Measurements from ENCODE around the gene SRPK2. TPM values are rescaled to one million over a fixed set of nuclear protein-coding genes. Genes with fewer than 3 reads are reported as not detected.

SRPK2 gene
- total and polyA plus RNA-seq, 2 donors (not counting 1 experiment from before 2014, with no cell fraction given) = 15.2 to 108 TPM

GRCh38 chr7:105278973-105279687 is 109.6 kb downstream of the SRPK2 start:
- H3K36me3 ChIP-seq (replicated peaks in 1 of 2; ENCODE audit: control extremely low read depth in 1 of 2, control insufficient read depth in 1 of 2, extremely low read depth in 1 of 2, insufficient read depth in 2 of 2, low read length in 1 of 2) = peaks cover 1 to 11% of the 10 kb centered on the region in 2 experiments
- TF ChIP-seq, protein P1, sequence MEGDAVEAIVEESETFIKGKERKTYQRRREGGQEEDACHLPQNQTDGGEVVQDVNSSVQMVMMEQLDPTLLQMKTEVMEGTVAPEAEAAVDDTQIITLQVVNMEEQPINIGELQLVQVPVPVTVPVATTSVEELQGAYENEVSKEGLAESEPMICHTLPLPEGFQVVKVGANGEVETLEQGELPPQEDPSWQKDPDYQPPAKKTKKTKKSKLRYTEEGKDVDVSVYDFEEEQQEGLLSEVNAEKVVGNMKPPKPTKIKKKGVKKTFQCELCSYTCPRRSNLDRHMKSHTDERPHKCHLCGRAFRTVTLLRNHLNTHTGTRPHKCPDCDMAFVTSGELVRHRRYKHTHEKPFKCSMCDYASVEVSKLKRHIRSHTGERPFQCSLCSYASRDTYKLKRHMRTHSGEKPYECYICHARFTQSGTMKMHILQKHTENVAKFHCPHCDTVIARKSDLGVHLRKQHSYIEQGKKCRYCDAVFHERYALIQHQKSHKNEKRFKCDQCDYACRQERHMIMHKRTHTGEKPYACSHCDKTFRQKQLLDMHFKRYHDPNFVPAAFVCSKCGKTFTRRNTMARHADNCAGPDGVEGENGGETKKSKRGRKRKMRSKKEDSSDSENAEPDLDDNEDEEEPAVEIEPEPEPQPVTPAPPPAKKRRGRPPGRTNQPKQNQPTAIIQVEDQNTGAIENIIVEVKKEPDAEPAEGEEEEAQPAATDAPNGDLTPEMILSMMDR (IDR thresholded peaks at IDR 0.05) = no peak
- TF ChIP-seq EZH2 (IDR thresholded peaks at IDR 0.05; ENCODE audit: borderline replicate concordance, insufficient read depth, low read depth, low read length, poor library complexity, severe bottlenecking) = no peak
- no peaks in the 10 kb centered on the region for H3K9me3 ChIP-seq (ENCODE audit: control extremely low read depth in 1 of 3, control insufficient read depth in 2 of 3, insufficient read depth in 1 of 3, low read length in 2 of 3)
- no peak overlapping the region for H3K4me3 Mint-ChIP-seq
- H3K4me2 ChIP-seq (replicated peaks; ENCODE audit: low read depth, low read length, poor library complexity, severe bottlenecking) = no peak overlapping the region
- no peak overlapping the region for H3K27ac Mint-ChIP-seq
- H3K79me2 ChIP-seq (ENCODE audit: control insufficient read depth, insufficient read depth, low read length) = peaks cover 94% of the 10 kb centered on the region
- no peaks in the 10 kb centered on the region for H3K27me3 Mint-ChIP-seq
- no peaks in the 10 kb centered on the region for H3K4me1 ChIP-seq (ENCODE audit: control insufficient read depth in 2 of 2, insufficient read depth in 2 of 2, low read length in 2 of 2)
- peaks cover 27% of the 10 kb centered on the region for H3K4me1 Mint-ChIP-seq
- peaks cover 47% of the 10 kb centered on the region for H4K20me1 ChIP-seq (ENCODE audit: control insufficient read depth, insufficient read depth, low read length, poor library complexity, severe bottlenecking)
- intact Hi-C loops (cut with micrococcal nuclease) = no loop called here
- DNase-seq (no peak), ATAC-seq (ENCODE audit: low read depth) (no peak)
- POLR2A ChIA-PET = no interaction called here
- H3K27me3 ChIP-seq (replicated peaks in 1 of 4; ENCODE audit: control extremely low read depth in 1 of 4, control insufficient read depth in 3 of 4, insufficient read depth in 4 of 4, low read length in 3 of 4) = no peaks in the 10 kb centered on the region
- no CpG with 5 or more reads among the region's 8 CpGs for WGBS (ENCODE audit: insufficient coverage)
- no peak overlapping the region for H2AFZ ChIP-seq (ENCODE audit: insufficient read depth, low read depth, low read length, poor library complexity, severe bottlenecking)
- no peak overlapping the region for H3K27ac ChIP-seq (ENCODE audit: low read length in 2 of 2)
- H3K4me3 ChIP-seq (ENCODE audit: control extremely low read depth in 1 of 5, extremely low read depth in 1 of 5, insufficient read depth in 1 of 5, low read depth in 2 of 5, low read length in 4 of 5) = no peak overlapping the region
- H3K9me3 Mint-ChIP-seq (ENCODE audit: insufficient read depth) = no peaks in the 10 kb centered on the region
- H3K9ac ChIP-seq (ENCODE audit: low read length) = no peak overlapping the region
- CTCF ChIA-PET = interaction anchor here (0.7 kb wide), 1 partner anchor 192 kb away, joined by 3 read pairs; no protein-coding TSS in a partner anchor

DNA sequence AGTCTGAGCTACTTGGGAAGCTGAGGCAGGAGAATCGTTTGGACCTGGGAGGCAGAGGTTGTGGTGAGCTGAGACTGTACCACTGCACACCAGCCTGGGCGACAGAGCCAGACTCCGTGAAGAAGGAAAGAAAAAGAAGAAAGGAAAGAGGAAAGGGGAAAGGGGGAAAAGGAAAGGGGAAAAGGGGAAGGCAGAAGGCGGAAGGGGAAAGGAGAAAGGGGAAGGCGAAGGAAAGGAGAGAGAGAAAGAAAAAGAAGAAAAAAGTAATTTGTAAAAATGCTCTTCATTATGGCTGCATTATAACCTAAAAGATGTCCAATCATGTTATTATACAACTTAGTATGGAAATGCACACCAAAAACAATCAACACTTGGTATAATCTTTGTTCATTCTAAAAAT is 110.2 kb downstream of the SRPK2 start:
- TF ChIP-seq EZH2 (IDR thresholded peaks at IDR 0.05; ENCODE audit: borderline replicate concordance, insufficient read depth, low read depth, low read length, poor library complexity, severe bottlenecking) = no peak
- TF ChIP-seq, protein P1 (IDR thresholded peaks at IDR 0.05) = no peak
- ATAC-seq (ENCODE audit: low read depth) = no peak
- Histone ChIP-seq H3K4me2 (replicated peaks; ENCODE audit: low read depth, low read length, poor library complexity, severe bottlenecking) (no peak overlapping the region), H3K9ac (ENCODE audit: low read length) (no peak overlapping the region), H3K4me3 (ENCODE audit: control extremely low read depth in 1 of 5, extremely low read depth in 1 of 5, insufficient read depth in 1 of 5, low read depth in 2 of 5, low read length in 4 of 5) (no peak overlapping the region), H3K27me3 (replicated peaks in 1 of 4; ENCODE audit: control extremely low read depth in 1 of 4, control insufficient read depth in 3 of 4, insufficient read depth in 4 of 4, low read length in 3 of 4) (no peaks in the 10 kb centered on the region), H4K20me1 (ENCODE audit: control insufficient read depth, insufficient read depth, low read length, poor library complexity, severe bottlenecking) (peaks cover 50% of the 10 kb centered on the region), H3K36me3 (replicated peaks in 1 of 2; ENCODE audit: control extremely low read depth in 1 of 2, control insufficient read depth in 1 of 2, extremely low read depth in 1 of 2, insufficient read depth in 2 of 2, low read length in 1 of 2) (peaks cover 1 to 11% of the 10 kb centered on the region in 2 experiments), H3K4me1 (ENCODE audit: control insufficient read depth in 2 of 2, insufficient read depth in 2 of 2, low read length in 2 of 2) (no peaks in the 10 kb centered on the region), H3K9me3 (ENCODE audit: control extremely low read depth in 1 of 3, control insufficient read depth in 2 of 3, insufficient read depth in 1 of 3, low read length in 2 of 3) (no peaks in the 10 kb centered on the region), H3K27ac (ENCODE audit: low read length in 2 of 2) (no peak overlapping the region), H3K79me2 (ENCODE audit: control insufficient read depth, insufficient read depth, low read length) (peaks cover 94% of the 10 kb centered on the region), H2AFZ (ENCODE audit: insufficient read depth, low read depth, low read length, poor library complexity, severe bottlenecking) (no peak overlapping the region)
- Mint-ChIP-seq H3K4me1 (peaks cover 31% of the 10 kb centered on the region), H3K27me3 (no peaks in the 10 kb centered on the region), H3K27ac (no peak overlapping the region), H3K9me3 (ENCODE audit: insufficient read depth) (no peaks in the 10 kb centered on the region), H3K4me3 (no peak overlapping the region)
- ChIA-PET CTCF (interaction anchor here (0.7 kb wide), 2 partner anchors 52 to 193 kb away, joined by 3 read pairs; no protein-coding TSS in a partner anchor), POLR2A (no interaction called here)
- WGBS (ENCODE audit: insufficient coverage) = 100% methylated on average over 2 of the region's 5 CpGs
- DNase-seq = no peak
- intact Hi-C loops (cut with micrococcal nuclease) = no loop called here
